GM12864 (cell line): Measurements from ENCODE around the gene LPP.

Source experiments
- DNase-seq: peaks from one replicate; pipeline ENCODE4 v3.0.0-alpha.2; 2011; ENCODE audit warnings: low read depth
- H3K4me3 ChIP-seq: 2 replicates; pipeline ENCODE4 v1.5.1; 2011; ENCODE audit warnings: mild to moderate bottlenecking, low read depth, low read length, control low read depth
- CTCF ChIP-seq: IDR thresholded peaks from 2 replicates; pipeline ENCODE4 v1.5.1; 2011; ENCODE audit warnings: low read depth, mild to moderate bottlenecking, moderate library complexity, low read length, control low read depth, inconsistent platforms; ENCODE audit errors: missing control alignments

The LPP gene

DNA sequence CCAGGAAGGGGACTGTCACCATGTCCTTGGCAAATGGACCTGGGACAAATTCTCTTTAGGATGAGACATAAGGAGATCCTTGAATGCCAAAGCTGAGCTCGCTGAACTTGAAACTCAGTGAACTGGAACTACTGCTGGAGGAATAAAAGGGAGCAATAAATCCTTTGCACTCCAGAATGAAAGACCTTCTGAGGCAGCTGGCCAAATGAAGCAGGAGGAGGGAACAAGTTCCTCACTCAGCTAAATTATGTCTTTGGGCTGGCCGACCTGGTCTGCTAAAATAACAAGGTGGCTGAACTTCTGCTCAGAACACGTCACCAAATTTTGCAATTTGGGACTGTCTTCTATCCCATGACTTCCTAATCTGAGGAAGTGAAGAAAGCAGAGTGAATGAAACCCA is 314.7 kb downstream of the LPP start:
- H3K4me3 ChIP-seq, result no peak overlapping the region
- DNase-seq, result no peak
- TF ChIP-seq CTCF, result no peak

DNA sequence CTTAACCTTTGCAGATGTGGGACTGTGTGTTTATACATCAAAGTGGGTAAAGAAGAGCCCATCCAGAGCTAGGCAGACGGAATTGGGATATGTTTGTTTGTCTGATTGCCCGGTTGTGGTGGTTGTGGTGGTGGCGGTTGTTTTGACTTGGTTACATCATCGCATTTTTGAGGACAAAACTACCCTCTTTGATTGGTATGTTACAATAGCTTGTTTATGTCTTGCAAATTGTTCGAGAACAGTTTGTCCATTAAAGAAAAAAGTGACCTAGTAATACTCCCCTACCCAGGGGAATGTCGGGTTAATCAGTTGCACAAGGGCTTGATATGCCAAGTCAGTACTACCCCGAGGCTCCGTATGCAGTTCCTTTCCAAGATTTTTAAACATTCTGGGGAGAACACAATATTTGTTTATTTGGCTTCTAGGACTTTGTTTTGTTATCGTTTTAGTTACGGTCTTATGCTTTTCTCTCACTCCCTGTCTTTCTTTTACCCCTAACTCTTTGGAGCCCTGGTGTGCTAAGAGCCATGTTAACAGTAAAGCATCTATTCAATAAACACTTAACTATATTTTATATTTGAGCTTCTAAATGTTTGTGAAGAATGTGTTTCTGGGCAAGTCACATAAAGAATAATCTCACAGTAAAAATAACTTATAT is 315.4 kb downstream of the LPP start:
- TF ChIP-seq CTCF, result no peak
- DNase-seq, result no peak
- no peak overlapping the region for H3K4me3 ChIP-seq

- no peak for TF ChIP-seq CTCF
- DNase-seq, result no peak
- H3K4me3 ChIP-seq, result no peak overlapping the region
Measured at GRCh38 chr3:188470508-188471130, 316.7 kb downstream of the LPP start.

GRCh38 chr3:188471723-188472122 is 317.8 kb downstream of the LPP start:
- no peak for TF ChIP-seq CTCF
- no peak overlapping the region for H3K4me3 ChIP-seq
- no peak for DNase-seq

GRCh38 chr3:188472336-188472735 is 318.4 kb downstream of the LPP start:
- DNase-seq, result no peak
- no peak for TF ChIP-seq CTCF

DNA sequence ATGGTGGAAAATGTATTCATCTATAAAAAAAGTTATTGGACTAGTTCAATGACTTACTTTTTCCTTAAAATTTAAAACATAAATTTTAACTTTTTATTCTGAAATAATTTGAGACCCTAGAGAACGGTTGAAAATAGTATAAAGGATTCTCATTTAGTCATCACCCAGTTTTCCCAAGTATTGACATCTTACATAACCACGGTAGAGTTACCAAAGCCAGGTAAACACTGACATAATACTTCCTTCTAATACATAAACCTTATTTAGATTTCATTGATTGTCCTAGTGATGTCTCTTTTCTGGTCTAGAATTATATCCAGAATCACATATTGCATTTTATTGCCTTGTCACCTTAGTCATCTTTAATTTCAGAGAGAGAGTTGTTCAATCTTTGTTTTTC is 319.1 kb downstream of the LPP start:
- DNase-seq, result no peak
- no peak overlapping the region for H3K4me3 ChIP-seq
- no peak for TF ChIP-seq CTCF

More at GRCh38 chr3:188472336-188472735, 318.4 kb downstream of the LPP start:
- no peak overlapping the region for H3K4me3 ChIP-seq
